IMR-90 (cell line): ENCODE data around the gene C16orf90. TPM values are rescaled to one million over a fixed set of nuclear protein-coding genes. Genes with fewer than 3 reads are reported as not detected.
A peak's percentile ranks its signal among the peaks of the same experiment; 100 is the strongest.
"Not testable (repeated sequence)": the region's sequence is repeated elsewhere in the genome, so short reads cannot be mapped to it uniquely, and the experiment has no call there.

Experiments used
- ATAC-seq: fragments of 200-7000 bp; cut with Tn5 transposase; 2 replicates; pipeline ENCODE4 v1.9.1; 2020; ENCODE audit warnings: low read depth, mild to moderate bottlenecking, moderate library complexity
- BruUV-seq: library from RNA; stranded (reverse); fragments of 400-500 nt; replicated peaks from 2 replicates; lab custom pipeline; 2021; lab: Mats Ljungman, UMichigan
- CTCF ChIA-PET: fragments of 300-600 bp; formaldehyde crosslinking; extraction: SDS; loops from one replicate; lab custom pipeline; 2021; ENCODE audit warnings: antibody characterized with exemption; lab: Yijun Ruan, JAX
- POLR2A ChIA-PET: fragments of 300-600 bp; sonication (Branson Sonifier 250); formaldehyde crosslinking; loops from one replicate; lab custom pipeline; 2022; ENCODE audit warnings: antibody characterized with exemption; ENCODE audit not compliant: unreplicated experiment; lab: Charles Lee
- DNase-seq: peaks from one replicate; pipeline ENCODE4 v3.0.0; 2013
- H2AFZ ChIP-seq: replicated peaks from 2 replicates; pipeline ENCODE3; 2013; ENCODE audit warnings: low read length, mild to moderate bottlenecking; ENCODE audit not compliant: poor library complexity
- H2AK5ac ChIP-seq: 2 replicates; pipeline ENCODE4 v1.6.1; 2013; ENCODE audit warnings: low read depth, low read length, inconsistent platforms
- H2AK9ac ChIP-seq: replicated peaks from 2 replicates; pipeline ENCODE3; 2013; ENCODE audit warnings: mild to moderate bottlenecking, low read depth, low read length, moderate library complexity; ENCODE audit not compliant: poor library complexity
- H2BK120ac ChIP-seq: 2 replicates; pipeline ENCODE4 v1.6.1; 2013; ENCODE audit warnings: low read depth, low read length, inconsistent platforms
- H2BK15ac ChIP-seq: 3 replicates; pipeline ENCODE4 v1.6.1; 2013; ENCODE audit warnings: low read depth, low read length, inconsistent platforms
- H2BK20ac ChIP-seq: 2 replicates; pipeline ENCODE4 v1.6.1; 2013; ENCODE audit warnings: low read depth, mild to moderate bottlenecking, inconsistent platforms, low read length, moderate library complexity
- H2BK5ac ChIP-seq: 2 replicates; pipeline ENCODE4 v1.6.1; 2013; ENCODE audit warnings: mild to moderate bottlenecking, low read depth, low read length, inconsistent platforms; ENCODE audit not compliant: poor library complexity, severe bottlenecking
- H3K14ac ChIP-seq: replicated peaks from 2 replicates; pipeline ENCODE4 v1.6.1; 2013; ENCODE audit warnings: low read depth, low read length, inconsistent platforms
- H3K18ac ChIP-seq: 2 replicates; pipeline ENCODE4 v1.6.1; 2013; ENCODE audit warnings: low read depth, low read length, control low read depth
- H3K23ac ChIP-seq: 2 replicates; pipeline ENCODE4 v1.6.1; 2013; ENCODE audit warnings: low read depth, low read length, inconsistent platforms
- H3K27ac ChIP-seq: 2 replicates; pipeline ENCODE4 v1.5.1; 2013; ENCODE audit warnings: mild to moderate bottlenecking, control low read depth, low read length; ENCODE audit not compliant: insufficient read depth
- H3K27me3 ChIP-seq: 2 replicates; pipeline ENCODE4 v1.6.1; 2013; ENCODE audit warnings: low read length; ENCODE audit not compliant: control insufficient read depth, insufficient read depth
- H3K36me3 ChIP-seq: 2 replicates; pipeline ENCODE4 v1.6.1; 2013; ENCODE audit warnings: low read length, mixed read lengths; ENCODE audit not compliant: control insufficient read depth, insufficient read depth
- H3K4ac ChIP-seq: 2 replicates; pipeline ENCODE4 v1.6.1; 2013; ENCODE audit warnings: low read depth, low read length, inconsistent platforms
- H3K4me1 ChIP-seq: 2 replicates; pipeline ENCODE4 v1.6.1; 2013; ENCODE audit warnings: low read length, mixed read lengths; ENCODE audit not compliant: control insufficient read depth, insufficient read depth
- H3K4me2 ChIP-seq: 2 replicates; pipeline ENCODE4 v1.6.1; 2013; ENCODE audit warnings: low read depth, mild to moderate bottlenecking, control low read depth, low read length, moderate library complexity
- H3K4me3 ChIP-seq: 2 replicates; pipeline ENCODE4 v1.5.1; 2013; ENCODE audit warnings: low read depth, mild to moderate bottlenecking, control low read depth, low read length, moderate library complexity; ENCODE audit not compliant: insufficient read depth
- H3K56ac ChIP-seq: 2 replicates; pipeline ENCODE4 v1.6.1; 2013; ENCODE audit warnings: low read length, inconsistent platforms; ENCODE audit not compliant: insufficient read depth; ENCODE audit errors: extremely low read depth
- H3K79me1 ChIP-seq, 2 experiments: 2 replicates each; pipeline ENCODE4 v1.6.1; 2013; ENCODE audit warnings: low read length in 2 of 2, inconsistent platforms in 1 of 2, low read depth in 1 of 2
- H3K9ac ChIP-seq: 2 replicates; pipeline ENCODE4 v1.6.1; 2013; ENCODE audit warnings: low read depth, low read length, control low read depth
- H3K9me1 ChIP-seq: 2 replicates; pipeline ENCODE4 v1.6.1; 2013; ENCODE audit warnings: low read length, inconsistent platforms; ENCODE audit not compliant: insufficient read depth
- H3K9me3 ChIP-seq: 2 replicates; pipeline ENCODE4 v1.6.1; 2013; ENCODE audit warnings: low read length; ENCODE audit not compliant: control insufficient read depth, insufficient read depth
- H4K20me1 ChIP-seq: 2 replicates; pipeline ENCODE4 v1.6.1; 2013; ENCODE audit warnings: low read length, inconsistent platforms; ENCODE audit not compliant: insufficient read depth
- H4K5ac ChIP-seq: 2 replicates; pipeline ENCODE4 v1.6.1; 2013; ENCODE audit warnings: mild to moderate bottlenecking, low read depth, low read length, control low read depth
- H4K8ac ChIP-seq, 2 experiments: 2 replicates each; pipeline ENCODE4 v1.6.1; 2013; ENCODE audit warnings: low read depth in 2 of 2, low read length in 2 of 2, control low read depth in 1 of 2, inconsistent platforms in 1 of 2
- H4K91ac ChIP-seq: 2 replicates; pipeline ENCODE4 v1.6.1; 2013; ENCODE audit warnings: low read depth, low read length, inconsistent platforms; ENCODE audit not compliant: insufficient read depth
- WGBS, 2 experiments: methylation state at CpG; one replicate each; pipeline versions ENCODE4 v1.1.5 to v1.1.7; 2013; ENCODE audit warnings: missing lambda C conversion rate in 2 of 2; ENCODE audit not compliant: insufficient read length in 1 of 2; ENCODE audit errors: extremely low coverage in 2 of 2; 5-methylcytosine and 5-hydroxymethylcytosine counted together
- dilution Hi-C: fragments of 300-500 bp; cut with HindIII; formaldehyde crosslinking; loops from one replicate; pipeline ENCODE4 v1.14.3; 2018; ENCODE audit warnings: low sequenced_read_pairs; ENCODE audit not compliant: unreplicated experiment
- in situ Hi-C: fragments of 300-500 bp; cut with MboI; formaldehyde crosslinking; loops from 3 replicates; pipeline ENCODE4 v1.14.3; 2019; ENCODE audit warnings: low sequenced_read_pairs, inconsistent platforms, mixed read lengths
- intact Hi-C: fragments of 100-400 bp; cut with micrococcal nuclease; formaldehyde crosslinking; loops from 2 replicates; pipeline ENCODE4 v1.10.0; 2022
- polyA plus RNA-seq, 3 experiments: library from polyadenylated mRNA; depleted of rRNA; stranded (reverse); fragments of >200 nt; gene quantifications; 2 replicates each; pipeline ENCODE4 v1.2.3, GENCODE V29; 2012; ENCODE audit warnings: low replicate concordance in 1 of 3
- total RNA-seq: library from RNA; depleted of rRNA; stranded (reverse); fragments of >200 nt; gene quantifications from 2 replicates; pipeline ENCODE4 v1.2.3, GENCODE V29; 2012

The C16orf90 gene
- total and polyA plus RNA-seq, 2 of the 4 experiments (the other 2 are of a cell fraction): not detected

DNA sequence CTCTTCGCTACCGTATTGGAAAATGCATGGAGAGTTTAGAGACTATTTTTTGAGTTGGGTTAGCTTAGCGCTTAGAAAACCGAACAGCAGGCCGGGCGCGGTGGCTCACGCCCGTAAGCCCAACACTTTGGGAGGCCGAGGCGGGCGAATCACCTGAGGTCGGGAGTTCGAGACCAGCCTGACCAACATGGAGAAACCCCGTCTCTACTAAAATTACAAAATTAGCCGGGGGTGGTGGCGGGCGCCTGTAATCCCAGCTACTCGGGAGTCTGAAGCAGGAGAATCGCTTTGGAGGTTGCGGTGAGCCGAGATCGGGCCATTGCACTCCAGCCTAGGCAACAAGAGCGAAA lies 6.1 kb upstream of the C16orf90 start:
- H3K36me3 ChIP-seq, CTCF ChIA-PET, H3K9me3 ChIP-seq, H3K27me3 ChIP-seq, H3K56ac ChIP-seq, H2AK5ac ChIP-seq, H2BK15ac ChIP-seq, H3K4me1 ChIP-seq, H2BK120ac ChIP-seq, H3K18ac ChIP-seq, ATAC-seq, dilution Hi-C loops, H4K20me1 ChIP-seq, H2BK20ac ChIP-seq, in situ Hi-C loops, DNase-seq, POLR2A ChIA-PET, H3K9me1 ChIP-seq, H4K91ac ChIP-seq: not testable (repeated sequence)
- peak overlapping the region; percentile 34; the same call in 1 of the 2 replicates for H4K5ac ChIP-seq
- peak overlapping the region; percentile 59 for H3K4me3 ChIP-seq
- peak overlapping the region; percentile 28 to 78 for H4K8ac ChIP-seq
- peak overlapping the region; percentile 67 for H3K23ac ChIP-seq
- WGBS, 2 experiments: no CpG with 5 or more reads among the region's 24 CpGs
- H3K4ac ChIP-seq: peak overlapping the region; percentile 14; the same call in 1 of the 2 replicates
- peak overlapping the region; percentile 76 for H3K9ac ChIP-seq
- H3K14ac ChIP-seq: peak overlapping the region; percentile 30; the same call in 1 of the 2 replicates
- peak overlapping the region; percentile 87 for H3K4me2 ChIP-seq
- H2AK9ac ChIP-seq: peak overlapping the region; percentile 7
- H3K79me1 ChIP-seq: peaks cover 12 to 24% of the 10 kb centered on the region in 2 experiments
- TSS peak; percentile 65 for BruUV-seq
- peak overlapping the region; percentile 51 for H3K27ac ChIP-seq
- H2BK5ac ChIP-seq: peak overlapping the region; percentile 14
- intact Hi-C loops: loop anchor here (2.0 to 10.0 kb wide), 3 partner anchors 43 to 313 kb away; partner anchors contain the start of genes OR1F1 and ZNF263
- H2AFZ ChIP-seq: peak overlapping the region; percentile 92
